GM12891 (cell line): Measurements from ENCODE around the gene ESYT3.

Source experiments
- POLR2A ChIP-seq: IDR thresholded peaks from 2 replicates; pipeline ENCODE4 v1.6.1; 2011; ENCODE audit warnings: low read depth, low read length, control low read depth
- POU2F2 ChIP-seq: IDR thresholded peaks from 2 replicates; pipeline ENCODE4 v1.6.1; 2011; ENCODE audit warnings: low read depth, mild to moderate bottlenecking, control low read depth, low read length, moderate library complexity

- no peak for TF ChIP-seq POU2F2
- TF ChIP-seq POLR2A: no peak
These were observed 532 bp upstream of the ESYT3 start for GRCh38 chr3:138433892-138434275.
